Testis (tissue), 2 donors: ENCODE results near the gene SGPP2.

ENCODE experiments used
- POLR2A ChIP-seq: fragments of 450-650 bp; IDR thresholded peaks from one replicate; pipeline ENCODE4 v1.6.1; 2017; ENCODE audit warnings: antibody characterized with exemption, mild to moderate bottlenecking, moderate library complexity
- TF ChIP-seq, protein P1 (sequence below), 3 experiments: fragments of 450-650 bp in 2 of 3; fragments of 200-600 bp in 1 of 3; sonication (generic) in 1 of 3; IDR thresholded peaks; one replicate each; pipeline ENCODE4 v1.5.1; 2016 to 2019; ENCODE audit warnings: antibody characterized with exemption in 3 of 3, mild to moderate bottlenecking in 2 of 3, moderate library complexity in 1 of 3

DNA sequence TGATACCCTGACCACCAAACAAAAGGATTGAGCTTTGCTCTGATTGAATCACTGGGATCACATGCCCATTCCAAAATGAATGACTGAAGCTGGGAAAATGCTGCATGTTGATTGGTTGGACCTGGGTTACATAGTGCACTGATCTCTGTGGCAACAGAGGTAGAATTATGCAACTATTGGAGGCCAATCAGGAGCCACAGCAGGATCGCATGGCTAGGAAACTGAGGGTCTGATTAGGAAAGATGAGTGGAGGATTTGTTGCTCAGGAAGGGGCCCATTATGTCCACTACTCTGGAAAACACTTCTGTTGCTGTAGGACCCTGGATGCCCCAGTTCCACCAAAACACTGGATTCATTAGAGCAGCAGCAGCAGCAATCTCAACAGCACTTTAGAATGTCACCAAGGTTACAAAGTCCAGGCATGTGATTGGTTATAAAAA lies 25.9 kb upstream of the SGPP2 start:
- TF ChIP-seq, protein P1, sequence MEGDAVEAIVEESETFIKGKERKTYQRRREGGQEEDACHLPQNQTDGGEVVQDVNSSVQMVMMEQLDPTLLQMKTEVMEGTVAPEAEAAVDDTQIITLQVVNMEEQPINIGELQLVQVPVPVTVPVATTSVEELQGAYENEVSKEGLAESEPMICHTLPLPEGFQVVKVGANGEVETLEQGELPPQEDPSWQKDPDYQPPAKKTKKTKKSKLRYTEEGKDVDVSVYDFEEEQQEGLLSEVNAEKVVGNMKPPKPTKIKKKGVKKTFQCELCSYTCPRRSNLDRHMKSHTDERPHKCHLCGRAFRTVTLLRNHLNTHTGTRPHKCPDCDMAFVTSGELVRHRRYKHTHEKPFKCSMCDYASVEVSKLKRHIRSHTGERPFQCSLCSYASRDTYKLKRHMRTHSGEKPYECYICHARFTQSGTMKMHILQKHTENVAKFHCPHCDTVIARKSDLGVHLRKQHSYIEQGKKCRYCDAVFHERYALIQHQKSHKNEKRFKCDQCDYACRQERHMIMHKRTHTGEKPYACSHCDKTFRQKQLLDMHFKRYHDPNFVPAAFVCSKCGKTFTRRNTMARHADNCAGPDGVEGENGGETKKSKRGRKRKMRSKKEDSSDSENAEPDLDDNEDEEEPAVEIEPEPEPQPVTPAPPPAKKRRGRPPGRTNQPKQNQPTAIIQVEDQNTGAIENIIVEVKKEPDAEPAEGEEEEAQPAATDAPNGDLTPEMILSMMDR (IDR thresholded peaks at IDR 0.05) = no peak
- no peak for TF ChIP-seq POLR2A
